Kidney (tissue), 22 donors: Measurements from ENCODE around the gene CCDC174. TPM values are rescaled to one million over a fixed set of nuclear protein-coding genes. Genes with fewer than 3 reads are reported as not detected.

ENCODE experiments used
- DNase-seq, 5 donors: peaks; one replicate each; pipeline ENCODE4 v3.0.0-alpha.2; 2013 to 2020
- FAIRE-seq: peaks from 2 replicates; lab custom pipeline; 2012; peaks lifted over from hg19 to GRCh38; lab: Jason Lieb, UNC
- H3K27ac ChIP-seq, 2 donors: one replicate each; pipeline ENCODE4 v1.7.0; 2013; ENCODE audit warnings: low read depth in 2 of 2, low read length in 2 of 2, inconsistent platforms in 1 of 2
- H3K27me3 ChIP-seq: one replicate; pipeline ENCODE4 v1.7.1; 2013; ENCODE audit warnings: low read length, inconsistent platforms; ENCODE audit not compliant: control insufficient read depth, insufficient read depth
- H3K36me3 ChIP-seq, 3 donors: one replicate each; pipeline versions ENCODE4 v1.7.0 to v1.7.1; 2013; ENCODE audit warnings: low read length in 3 of 3, control low read depth in 1 of 3, inconsistent platforms in 1 of 3; ENCODE audit not compliant: insufficient read depth in 3 of 3, control insufficient read depth in 2 of 3
- H3K4me1 ChIP-seq, 3 donors: one replicate each; pipeline versions ENCODE4 v1.7.0 to v1.7.1; 2013; ENCODE audit warnings: low read length in 3 of 3, inconsistent platforms in 1 of 3, low read depth in 1 of 3; ENCODE audit not compliant: control insufficient read depth in 2 of 3, insufficient read depth in 2 of 3
- H3K4me3 ChIP-seq, 3 donors: one replicate each; pipeline versions ENCODE4 v1.7.0 to v1.8.1; 2013; ENCODE audit warnings: low read length in 3 of 3, control low read depth in 1 of 3, inconsistent platforms in 1 of 3
- H3K9ac ChIP-seq, 3 donors: one replicate each; pipeline versions ENCODE4 v1.7.0 to v1.7.1; 2013; ENCODE audit warnings: low read length in 3 of 3, control low read depth in 1 of 3, inconsistent platforms in 1 of 3
- H3K9me3 ChIP-seq, 3 donors: one replicate each; pipeline versions ENCODE4 v1.7.0 to v1.7.1; 2013; ENCODE audit warnings: low read length in 3 of 3, control low read depth in 1 of 3, inconsistent platforms in 1 of 3; ENCODE audit not compliant: control insufficient read depth in 2 of 3, insufficient read depth in 1 of 3
- CTCF ChIP-seq: IDR thresholded peaks from 3 replicates; pipeline ENCODE4 v1.5.1; 2012; ENCODE audit warnings: mild to moderate bottlenecking, moderate library complexity, borderline replicate concordance; ENCODE audit not compliant: insufficient read depth; ENCODE audit errors: extremely low read depth
- intact Hi-C: fragments of 100-400 bp; cut with DNase I; formaldehyde crosslinking; loops from one replicate; pipeline ENCODE4 v1.11.1; 2022
- long read RNA-seq, 10 donors: library from polyadenylated mRNA in 1 of 10; unstranded in 1 of 10; transcript quantifications; one replicate each; pipeline ENCODE4 v2.0.0 and lab custom pipeline, GENCODE V29; 2021 to 2026
- polyA plus RNA-seq: library from polyadenylated mRNA; stranded (reverse); fragments of 350-450 nt; fragmentation: Illumina TruSeq; extraction: RNeasy Lipid Tissue Mini Kit (QIAGEN cat#74804); gene quantifications from one replicate; pipeline ENCODE4 v1.2.3, GENCODE V29; 2014; ENCODE audit warnings: low read depth, low replicate concordance; ENCODE audit not compliant: insufficient read depth
- total RNA-seq: library from RNA; stranded (reverse); fragmentation: NEBNext Ultra II Directional; extraction: Animal tissue kit (Norgen Biotek cat#: 25700); gene quantifications from one replicate; pipeline ENCODE4 v1.2.1, GENCODE V29; 2021
- donor health status: control.
- donor health status: control.
- donor health status: control.
- donor health status: control.
- donor health status: control.
- donor health status: DM: yes; HTN: yes; CAD: no.
- donor health status: Normal renal cell carcinoma (clear cell type).

Gene CCDC174
- total RNA-seq (24.7 TPM), polyA plus RNA-seq (21.9 TPM)
- long read RNA-seq, donor 1, partial matches to known transcripts = 7 of 9 reads
- long read RNA-seq, donor 1, other reads (novel, unspliced or antisense) = 0 of 9 reads
- long read RNA-seq, donor 2, partial matches to known transcripts = 0 of 7 reads
- long read RNA-seq, donor 2, other reads (novel, unspliced or antisense) = 0 of 7 reads
- long read RNA-seq, donor 3, partial matches to known transcripts = 6 of 11 reads
- long read RNA-seq, donor 3, other reads (novel, unspliced or antisense) = 0 of 11 reads
- long read RNA-seq, donor 4, transcript CCDC174-202 (11 exons, 2,942 nt) = major isoform, 5 of 6 reads
- long read RNA-seq, donor 4, partial matches to known transcripts = 0 of 6 reads
- long read RNA-seq, donor 4, other reads (novel, unspliced or antisense) = 0 of 6 reads
- long read RNA-seq, donor 5, partial matches to known transcripts = 0 of 2 reads
- long read RNA-seq, donor 5, other reads (novel, unspliced or antisense) = 0 of 2 reads
- long read RNA-seq, donor 6, partial matches to known transcripts = 0 of 3 reads
- long read RNA-seq, donor 6, other reads (novel, unspliced or antisense) = 0 of 3 reads
- long read RNA-seq, donor 7, partial matches to known transcripts = 8 of 14 reads
- long read RNA-seq, donor 7, other reads (novel, unspliced or antisense) = 3 of 14 reads
- long read RNA-seq, donor 8, partial matches to known transcripts = 0 of 2 reads
- long read RNA-seq, donor 8, other reads (novel, unspliced or antisense) = 0 of 2 reads
- long read RNA-seq, donor 9, partial matches to known transcripts = 0 of 1 reads
- long read RNA-seq, donor 9, other reads (novel, unspliced or antisense) = 0 of 1 reads
- long read RNA-seq, donor 10, partial matches to known transcripts = 0 of 6 reads
- long read RNA-seq, donor 10, other reads (novel, unspliced or antisense) = 0 of 6 reads

DNA sequence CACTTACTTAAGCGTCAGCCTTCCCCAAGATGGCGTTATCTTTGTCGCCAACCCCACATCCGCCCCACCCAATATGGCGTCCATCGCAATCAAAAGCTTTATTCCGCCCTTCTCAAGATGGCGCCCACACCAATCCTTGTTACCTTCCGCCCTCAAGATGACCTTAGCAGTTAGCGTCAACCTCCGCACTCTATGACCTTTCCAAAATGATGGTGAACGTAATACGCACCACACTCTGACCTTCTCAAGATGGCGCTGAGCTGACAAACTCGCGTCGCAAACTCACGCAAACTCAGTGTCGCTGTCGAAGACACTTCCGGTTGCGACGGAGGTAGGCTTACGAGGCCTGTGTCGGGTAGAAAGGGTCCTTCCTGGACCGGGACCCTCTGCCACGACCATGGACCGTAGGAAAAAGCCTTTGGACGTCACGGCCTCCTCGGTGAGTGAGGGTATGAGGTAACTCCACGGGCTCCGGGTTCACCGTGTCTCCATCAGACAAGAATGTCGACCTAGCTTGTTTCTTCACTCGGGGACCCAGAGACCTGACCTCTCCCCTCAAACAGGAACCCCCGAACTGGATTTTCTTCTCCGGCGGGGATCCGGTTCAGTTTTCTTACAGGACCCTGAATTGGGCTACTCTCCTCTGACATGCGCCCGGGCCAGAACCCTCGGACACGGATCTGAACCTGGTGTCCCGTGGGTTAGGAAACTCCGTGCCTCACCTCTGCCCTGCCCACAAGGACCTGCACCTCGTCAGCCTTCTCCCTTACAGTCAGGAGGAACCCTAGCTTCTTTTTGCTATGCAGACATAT is at the start of gene CCDC174:
CCDC174 (plus strand) TSS at position 323 of the 812 bp plus-strand sequence; CDS start at position 398, 75 bp downstream.
- no peak for TF ChIP-seq CTCF
- intact Hi-C loops = no loop called here
- peak within 1 kb of the TSS; percentile 91 to 99 (median 93) for H3K9ac ChIP-seq
- H3K36me3 ChIP-seq = peaks cover 2 to 14% (median 5%) of the 10 kb centered on the region in 3 donors
- FAIRE-seq = peak; percentile 93
- DNase-seq = peak; percentile 96 to 99 (median 97)
- peak within 1 kb of the TSS; percentile 94 to 98 (median 95) for H3K4me3 ChIP-seq
- H3K4me1 ChIP-seq = peaks cover 12 to 45% (median 15%) of the 10 kb centered on the region in 3 donors
- no peaks in the 10 kb centered on the region for H3K9me3 ChIP-seq
- H3K27me3 ChIP-seq = no peaks in the 10 kb centered on the region
- H3K27ac ChIP-seq = peak within 1 kb of the TSS; percentile 82 to 87

GRCh38 chr3:14602006-14602803 is 49.4 kb upstream of the CCDC174 start:
- peaks cover 0 to 2% (median 0%) of the 10 kb centered on the region in 3 donors for H3K9me3 ChIP-seq
- H3K9ac ChIP-seq = no peak overlapping the region
- DNase-seq = peak in 1 of 5 donors; percentile 17
- peaks cover 0 to 2% (median 0%) of the 10 kb centered on the region in 3 donors for H3K4me1 ChIP-seq
- no peaks in the 10 kb centered on the region for H3K27me3 ChIP-seq
- no peak for FAIRE-seq
- TF ChIP-seq CTCF = no peak
- intact Hi-C loops = no loop called here
- H3K27ac ChIP-seq = no peak overlapping the region
- H3K4me3 ChIP-seq = no peak overlapping the region
- H3K36me3 ChIP-seq = no peaks in the 10 kb centered on the region
